ENCODE measurements around the gene CRYGS. TPM values are rescaled to one million over a fixed set of nuclear protein-coding genes. Genes with fewer than 3 reads are reported as not detected.
A peak's percentile ranks its signal among the peaks of the same experiment; 100 is the strongest.

Gene CRYGS
- total and polyA plus RNA-seq, 9 of the 15 experiments (the other 6 are each of a cell fraction or from before 2014, with no cell fraction given), result 1.5 to 3.8 (median 2.0) TPM

GRCh38 chr3:186577521-186577920, 33.3 kb upstream of the CRYGS start (continued):
- TF ChIP-seq RNF219 (CRISPR knock-in tag; IDR thresholded peaks at IDR 0.05), result no peak
- TF ChIP-seq ZNF740 (CRISPR knock-in tag; IDR thresholded peaks at IDR 0.05), result no peak
- TF ChIP-seq ZNF740 (tag; IDR thresholded peaks at IDR 0.05), result no peak
- no peak for TF ChIP-seq DACH1 (IDR thresholded peaks at IDR 0.05; ENCODE audit: partially characterized antibody)
- TF ChIP-seq ZNF133 (CRISPR knock-in tag; IDR thresholded peaks at IDR 0.05), result no peak

- TF ChIP-seq SPI1 (IDR thresholded peaks at IDR 0.05; ENCODE audit: borderline replicate concordance, low read depth, low read length), result peak; percentile 78
- no peak for TF ChIP-seq DLX4 (CRISPR knock-in tag; IDR thresholded peaks at IDR 0.05)
- peak; percentile 44 for TF ChIP-seq RBFOX2 (IDR thresholded peaks at IDR 0.05; ENCODE audit: low read depth, low read length)
- Histone ChIP-seq H3K4me3 (peak overlapping the region; percentile 96), H3K4me2 (ENCODE audit: insufficient read depth, low read length) (peak overlapping the region; percentile 100), H3K36me3 (ENCODE audit: control insufficient read depth, insufficient read depth, low read length) (peaks cover 47% of the 10 kb centered on the region), H3K27me3 (ENCODE audit: control insufficient read depth in 2 of 2, insufficient read depth in 2 of 2, low read length in 2 of 2) (no peaks in the 10 kb centered on the region), H2AFZ (ENCODE audit: low read depth, low read length) (no peak overlapping the region), H3K79me2 (ENCODE audit: control insufficient read depth, insufficient read depth, low read length) (peaks cover 54% of the 10 kb centered on the region), H3K4me1 (replicated peaks in 1 of 2; ENCODE audit: control insufficient read depth in 2 of 2, insufficient read depth in 2 of 2, low read length in 2 of 2) (peaks cover 0 to 11% of the 10 kb centered on the region in 2 experiments; a peak in 3 of 5 replicates), H3K27ac (ENCODE audit: extremely low read depth, low read depth, low read length) (no peak overlapping the region), H3K9ac (ENCODE audit: insufficient read depth in 1 of 2, low read depth in 2 of 2, low read length in 2 of 2) (peak overlapping the region; percentile 95), H3K9me3 (replicated peaks; ENCODE audit: control insufficient read depth, insufficient read depth, low read depth, low read length) (no peaks in the 10 kb centered on the region), H4K20me1 (replicated peaks; ENCODE audit: control insufficient read depth, insufficient read depth, low read length) (no peaks in the 10 kb centered on the region), H3K9me1 (ENCODE audit: control insufficient read depth, insufficient read depth, low read length) (no peaks in the 10 kb centered on the region)
- intact Hi-C loops (cut with micrococcal nuclease) (no loop called here), in situ Hi-C loops (cut with MboI) (no loop called here)
- no TSS peak for BruUV-seq (replicated peaks)
- ChIA-PET POLR2A (interaction anchor here (0.5 to 5.3 kb wide), 9 partner anchors 13 to 618 kb away, joined by 3 to 64 read pairs (median 3); no protein-coding TSS in a partner anchor), CTCF (ENCODE audit: low intra/inter-chr PET ratio) (no interaction called here)
- no peak for FAIRE-seq
- 0% methylated on average over 2 of the region's 2 CpGs for WGBS (ENCODE audit: insufficient coverage, low coverage, missing lambda C conversion rate)
- no peak for DNase-seq (ENCODE audit: extremely low read depth in 1 of 4, low spot score in 3 of 4)
- no peak for ATAC-seq
Measured at GRCh38 chr3:186571644-186572013, 27.4 kb upstream of the CRYGS start.
